ENCODE results near the gene TARBP2.
"Not testable (repeated sequence)": the region's sequence is repeated elsewhere in the genome, so short reads cannot be mapped to it uniquely, and the experiment has no call there.

The TARBP2 gene

GRCh38 chr12:53515291-53515680 is 14.2 kb downstream of the TARBP2 start:
- DNase-seq (ENCODE audit: low read depth) = no peak

- DNase-seq (ENCODE audit: low read depth) = no peak
These were observed 15.8 kb downstream of the TARBP2 start for GRCh38 chr12:53516758-53517455.

- DNase-seq (ENCODE audit: low read depth) = no peak
These were observed 17.3 kb downstream of the TARBP2 start for GRCh38 chr12:53518381-53518780.

GRCh38 chr12:53523131-53523530 is 22.0 kb downstream of the TARBP2 start:
- DNase-seq (ENCODE audit: low read depth) = no peak

- no peak for DNase-seq (ENCODE audit: low read depth)
These were observed 23.4 kb downstream of the TARBP2 start for GRCh38 chr12:53524476-53524875.

GRCh38 chr12:53530061-53530460 is 29.0 kb downstream of the TARBP2 start:
- no peak for DNase-seq (ENCODE audit: low read depth)

GRCh38 chr12:53530920-53531319 is 29.8 kb downstream of the TARBP2 start:
- no peak for DNase-seq (ENCODE audit: low read depth)

- DNase-seq (ENCODE audit: low read depth) = no peak
These were observed 30.9 kb downstream of the TARBP2 start for GRCh38 chr12:53532021-53532420.

- DNase-seq (ENCODE audit: low read depth) = no peak
These were observed 31.7 kb downstream of the TARBP2 start for GRCh38 chr12:53532524-53533445.

- DNase-seq (ENCODE audit: low read depth) = no peak
These were observed 32.4 kb downstream of the TARBP2 start for GRCh38 chr12:53533471-53533870.

GRCh38 chr12:53536962-53537361 is 35.9 kb downstream of the TARBP2 start:
- no peak for DNase-seq (ENCODE audit: low read depth)

GRCh38 chr12:53538209-53538689 is 37.2 kb downstream of the TARBP2 start:
- DNase-seq (ENCODE audit: low read depth) = no peak

GRCh38 chr12:53539526-53539925 is 38.4 kb downstream of the TARBP2 start:
- no peak for DNase-seq (ENCODE audit: low read depth)

- peak; percentile 1 for DNase-seq (ENCODE audit: low read depth)
These were observed 42.5 kb downstream of the TARBP2 start for GRCh38 chr12:53543539-53543938.

GRCh38 chr12:53548354-53548753 is 47.3 kb downstream of the TARBP2 start:
- not testable (repeated sequence) for DNase-seq (ENCODE audit: low read depth)

GRCh38 chr12:53550131-53550530 is 49.0 kb downstream of the TARBP2 start:
- DNase-seq (ENCODE audit: low read depth) = not testable (repeated sequence)

GRCh38 chr12:53550595-53550994 is 49.5 kb downstream of the TARBP2 start:
- no peak for DNase-seq (ENCODE audit: low read depth)

- DNase-seq (ENCODE audit: low read depth) = no peak
These were observed 50.8 kb downstream of the TARBP2 start for GRCh38 chr12:53551889-53552291.

- DNase-seq (ENCODE audit: low read depth) = no peak
These were observed 51.6 kb downstream of the TARBP2 start for GRCh38 chr12:53552361-53553327.
